Hepatocyte (in vitro differentiated cells): ENCODE measurements around the gene SDHA. TPM values are rescaled to one million over a fixed set of nuclear protein-coding genes. Genes with fewer than 3 reads are reported as not detected.
"Not testable (repeated sequence)": the region's sequence is repeated elsewhere in the genome, so short reads cannot be mapped to it uniquely, and the experiment has no call there.

ENCODE experiments used
- DNase-seq: peaks from one replicate; pipeline ENCODE4 v3.0.0-alpha.2; 2016; ENCODE audit warnings: low spot score
- H2AFZ ChIP-seq: fragments of 200-600 bp; sonication (generic); 2 replicates; pipeline ENCODE4 v1.6.0; 2016; ENCODE audit warnings: antibody characterized with exemption, mild to moderate bottlenecking
- H3K27ac ChIP-seq: fragments of 200-600 bp; sonication (generic); 2 replicates; pipeline ENCODE4 v1.5.1; 2016; ENCODE audit warnings: mild to moderate bottlenecking
- H3K27me3 ChIP-seq: fragments of 200-600 bp; sonication (generic); 2 replicates; pipeline ENCODE4 v1.6.1; 2016
- H3K36me3 ChIP-seq: fragments of 200-600 bp; sonication (generic); replicated peaks from 2 replicates; pipeline ENCODE4 v1.5.1; 2016; ENCODE audit warnings: low read depth; ENCODE audit not compliant: insufficient read depth
- H3K4me1 ChIP-seq: fragments of 200-600 bp; sonication (generic); 2 replicates; pipeline ENCODE4 v1.5.1; 2016; ENCODE audit warnings: mild to moderate bottlenecking, moderate library complexity; ENCODE audit not compliant: insufficient read depth
- H3K4me2 ChIP-seq: fragments of 200-600 bp; sonication (generic); 2 replicates; pipeline ENCODE4 v1.6.0; 2016
- H3K4me3 ChIP-seq: fragments of 200-600 bp; sonication (generic); 2 replicates; pipeline ENCODE4 v1.5.1; 2016; ENCODE audit warnings: mild to moderate bottlenecking
- H3K79me2 ChIP-seq: fragments of 200-600 bp; sonication (generic); 2 replicates; pipeline ENCODE4 v1.6.0; 2017; ENCODE audit warnings: mild to moderate bottlenecking
- H3K9me2 ChIP-seq: fragments of 200-600 bp; sonication (generic); replicated peaks from 2 replicates; pipeline ENCODE4 v1.6.0; 2017; ENCODE audit warnings: mild to moderate bottlenecking; ENCODE audit not compliant: insufficient read depth
- H3K9me3 ChIP-seq: fragments of 200-600 bp; sonication (generic); 2 replicates; pipeline ENCODE4 v1.5.1; 2016; ENCODE audit warnings: low read depth, mild to moderate bottlenecking
- H4K20me1 ChIP-seq: fragments of 200-600 bp; sonication (generic); 2 replicates; pipeline ENCODE4 v1.6.0; 2016; ENCODE audit warnings: mild to moderate bottlenecking; ENCODE audit not compliant: insufficient read depth, poor library complexity, severe bottlenecking
- EZH2 ChIP-seq: fragments of 200-600 bp; sonication (generic); IDR thresholded peaks from 2 replicates; pipeline ENCODE4 v1.6.1; 2016; ENCODE audit warnings: antibody characterized with exemption, mild to moderate bottlenecking, borderline replicate concordance
- EZH2phosphoT487 ChIP-seq: fragments of 200-600 bp; sonication (generic); IDR thresholded peaks from one replicate; pipeline ENCODE4 v1.6.1; 2018; ENCODE audit warnings: antibody characterized with exemption, mild to moderate bottlenecking, low read depth, moderate library complexity; ENCODE audit not compliant: unreplicated experiment, severe bottlenecking
- WGBS: methylation state at CpG from one replicate; pipeline ENCODE4 v1.1.6; 2016; ENCODE audit warnings: low lambda C conversion rate; ENCODE audit errors: missing lambda C conversion rate; 5-methylcytosine and 5-hydroxymethylcytosine counted together
- polyA plus RNA-seq: library from polyadenylated mRNA; unstranded; fragments of >200 nt; fragmentation: Nextera tagmentation; extraction: Ambion mirVana; gene quantifications from 2 replicates; pipeline ENCODE4 v1.2.1, GENCODE V29; 2016
- total RNA-seq: library from RNA; depleted of rRNA; stranded (reverse); fragments of >200 nt; gene quantifications from 2 replicates; pipeline ENCODE4 v1.2.3, GENCODE V29; 2014
- TF ChIP-seq, protein P1 (sequence below): fragments of 200-600 bp; sonication (generic); IDR thresholded peaks from 2 replicates; pipeline ENCODE4 v1.5.1; 2016; ENCODE audit warnings: antibody characterized with exemption, mild to moderate bottlenecking; ENCODE audit not compliant: poor library complexity

SDHA gene
- total and polyA plus RNA-seq, 2 experiments from 2014 or later, result 102 to 159 TPM

DNA sequence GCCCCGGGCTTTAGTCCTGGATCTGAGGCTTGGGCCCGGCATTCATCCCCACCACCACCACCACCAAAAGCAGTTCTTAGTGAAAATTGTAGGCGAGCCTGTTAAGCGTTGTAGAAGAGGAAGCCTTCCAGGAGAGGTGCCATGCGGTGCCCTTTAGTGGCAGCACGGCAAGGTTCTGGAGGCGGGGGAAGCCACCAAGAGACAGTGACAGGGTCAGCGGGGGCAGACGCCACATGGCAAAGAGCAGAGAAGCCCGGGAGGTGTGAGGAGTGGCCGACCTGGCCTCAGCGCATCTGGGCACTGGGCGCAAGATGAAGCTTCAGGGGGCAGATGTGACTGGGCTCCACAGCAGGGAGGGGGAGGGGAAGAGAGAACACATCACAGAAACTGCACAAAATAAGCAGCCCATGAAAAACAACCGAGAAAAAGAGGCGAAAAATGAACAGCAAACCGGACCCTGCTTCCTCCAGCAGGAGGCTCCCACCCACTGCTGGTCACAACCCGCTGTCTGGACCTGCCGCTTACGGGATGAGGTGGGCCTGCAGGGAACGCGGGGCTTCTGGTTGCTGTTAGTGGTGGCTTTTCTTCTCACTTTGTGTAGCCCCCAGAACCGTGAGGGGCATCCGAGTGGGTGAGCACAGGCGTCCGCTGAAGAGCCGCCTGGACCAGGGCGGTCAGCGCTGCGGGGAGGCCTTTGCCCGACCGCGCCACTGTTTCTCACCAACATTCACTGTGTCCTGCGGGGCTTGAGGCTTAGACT is 22.5 kb upstream of the SDHA start:
- H3K27me3 ChIP-seq, result no peaks in the 10 kb centered on the region
- TF ChIP-seq EZH2phosphoT487 (no peak), EZH2 (no peak)
- TF ChIP-seq, protein P1, sequence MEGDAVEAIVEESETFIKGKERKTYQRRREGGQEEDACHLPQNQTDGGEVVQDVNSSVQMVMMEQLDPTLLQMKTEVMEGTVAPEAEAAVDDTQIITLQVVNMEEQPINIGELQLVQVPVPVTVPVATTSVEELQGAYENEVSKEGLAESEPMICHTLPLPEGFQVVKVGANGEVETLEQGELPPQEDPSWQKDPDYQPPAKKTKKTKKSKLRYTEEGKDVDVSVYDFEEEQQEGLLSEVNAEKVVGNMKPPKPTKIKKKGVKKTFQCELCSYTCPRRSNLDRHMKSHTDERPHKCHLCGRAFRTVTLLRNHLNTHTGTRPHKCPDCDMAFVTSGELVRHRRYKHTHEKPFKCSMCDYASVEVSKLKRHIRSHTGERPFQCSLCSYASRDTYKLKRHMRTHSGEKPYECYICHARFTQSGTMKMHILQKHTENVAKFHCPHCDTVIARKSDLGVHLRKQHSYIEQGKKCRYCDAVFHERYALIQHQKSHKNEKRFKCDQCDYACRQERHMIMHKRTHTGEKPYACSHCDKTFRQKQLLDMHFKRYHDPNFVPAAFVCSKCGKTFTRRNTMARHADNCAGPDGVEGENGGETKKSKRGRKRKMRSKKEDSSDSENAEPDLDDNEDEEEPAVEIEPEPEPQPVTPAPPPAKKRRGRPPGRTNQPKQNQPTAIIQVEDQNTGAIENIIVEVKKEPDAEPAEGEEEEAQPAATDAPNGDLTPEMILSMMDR, result no peak
- H3K27ac ChIP-seq, result no peak overlapping the region
- no peak overlapping the region for H3K4me3 ChIP-seq
- H3K36me3 ChIP-seq, result no peaks in the 10 kb centered on the region
- no peak overlapping the region for H2AFZ ChIP-seq
- no peaks in the 10 kb centered on the region for H3K79me2 ChIP-seq
- no peaks in the 10 kb centered on the region for H4K20me1 ChIP-seq
- no peaks in the 10 kb centered on the region for H3K9me2 ChIP-seq
- no peaks in the 10 kb centered on the region for H3K4me1 ChIP-seq
- no peaks in the 10 kb centered on the region for H3K9me3 ChIP-seq
- WGBS, result 91% methylated on average over 32 of the region's 33 CpGs
- H3K4me2 ChIP-seq, result no peak overlapping the region
- DNase-seq, result no peak

DNA sequence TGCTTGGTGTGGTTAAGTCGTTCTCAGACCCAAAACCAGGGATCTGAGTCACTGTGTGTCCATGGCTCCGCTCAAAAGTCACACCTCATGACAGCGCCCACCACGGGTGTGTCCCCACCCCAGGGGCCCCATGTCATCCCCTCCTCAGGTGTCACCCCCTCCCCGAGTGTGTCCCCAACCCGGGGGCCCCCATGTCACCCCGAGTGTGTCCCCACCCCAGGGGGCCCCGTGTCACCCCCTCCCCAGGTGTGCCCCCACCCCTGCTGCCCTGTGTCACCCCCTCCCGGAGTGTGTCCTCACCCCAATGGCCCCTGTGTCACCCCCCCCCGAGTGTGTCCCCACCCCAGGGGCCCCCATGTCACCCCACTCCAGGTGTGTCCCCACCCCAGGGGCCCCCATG is 21.8 kb upstream of the SDHA start:
- Histone ChIP-seq H3K79me2 (no peaks in the 10 kb centered on the region), H3K4me1 (no peaks in the 10 kb centered on the region), H4K20me1 (no peaks in the 10 kb centered on the region), H3K4me2 (no peak overlapping the region), H3K9me2 (no peaks in the 10 kb centered on the region), H3K9me3 (no peaks in the 10 kb centered on the region), H3K36me3 (no peaks in the 10 kb centered on the region), H3K27me3 (no peaks in the 10 kb centered on the region), H3K4me3 (no peak overlapping the region), H3K27ac (no peak overlapping the region), H2AFZ (no peak overlapping the region)
- WGBS, result 81% methylated on average over 3 of the region's 10 CpGs
- TF ChIP-seq, protein P1, result no peak
- TF ChIP-seq EZH2phosphoT487 (no peak), EZH2 (no peak)
- DNase-seq, result no peak

DNA sequence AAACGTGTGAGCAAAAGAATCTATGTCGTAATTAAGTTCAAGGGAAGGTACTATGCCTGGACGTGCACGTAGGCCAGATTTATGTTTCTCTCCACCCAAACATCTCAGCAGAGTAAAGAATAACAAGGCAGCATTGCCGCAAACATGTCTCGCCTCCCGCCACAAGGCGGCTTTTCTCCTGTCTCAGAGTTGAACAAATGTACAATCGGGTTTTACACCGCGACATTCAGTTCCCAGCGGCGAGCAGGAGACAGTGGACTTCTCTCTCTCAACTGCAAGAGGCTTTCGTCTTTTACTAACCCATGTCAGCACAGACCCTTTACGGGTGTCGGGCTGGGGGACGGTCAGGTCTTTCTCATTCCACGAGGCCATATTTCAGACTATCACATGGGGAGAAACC is 21.1 kb upstream of the SDHA start:
- H3K36me3 ChIP-seq, H2AFZ ChIP-seq, H3K4me3 ChIP-seq, H3K4me2 ChIP-seq, DNase-seq, H3K4me1 ChIP-seq, H3K9me3 ChIP-seq, H3K9me2 ChIP-seq, H3K27me3 ChIP-seq, H3K27ac ChIP-seq, H3K79me2 ChIP-seq, H4K20me1 ChIP-seq: not testable (repeated sequence)
- 69% methylated on average over 18 of the region's 18 CpGs for whole genome bisulfite sequencing

DNA sequence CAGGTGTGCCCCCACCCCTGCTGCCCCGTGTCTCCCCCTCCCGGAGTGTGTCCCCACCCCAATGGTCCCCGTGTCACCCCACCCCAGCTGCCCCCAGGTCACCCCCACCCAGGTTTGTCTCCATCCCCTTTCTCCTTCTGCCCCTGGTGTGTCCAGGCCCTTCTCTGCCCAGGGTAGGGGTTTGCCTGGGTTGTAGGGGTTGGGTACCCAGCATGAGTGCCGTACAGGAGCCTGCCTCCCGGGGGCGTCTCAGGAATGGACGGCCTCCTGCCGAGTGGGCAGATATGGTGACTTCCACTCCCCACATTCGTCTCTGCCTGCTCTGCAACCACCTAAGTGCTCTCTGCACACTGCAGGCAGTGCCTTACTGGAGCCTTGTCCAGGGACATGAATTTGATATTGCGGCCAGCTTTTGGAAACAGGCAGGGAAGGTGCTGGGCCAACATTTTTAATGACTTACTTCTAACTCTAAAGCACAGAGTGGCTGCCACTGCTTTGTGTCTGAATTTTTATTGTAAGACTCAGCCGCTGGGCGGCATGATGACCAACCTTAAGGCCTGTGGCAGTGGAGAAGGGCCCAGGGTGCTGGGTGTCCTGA is 20.1 kb upstream of the SDHA start:
- TF ChIP-seq, protein P1, result no peak
- TF ChIP-seq EZH2phosphoT487, result no peak
- TF ChIP-seq EZH2, result no peak
- Histone ChIP-seq H4K20me1 (no peaks in the 10 kb centered on the region), H3K27me3 (no peaks in the 10 kb centered on the region), H3K9me3 (no peaks in the 10 kb centered on the region), H3K4me2 (no peak overlapping the region), H3K4me3 (no peak overlapping the region), H3K9me2 (no peaks in the 10 kb centered on the region), H3K4me1 (no peaks in the 10 kb centered on the region), H3K27ac (no peak overlapping the region), H2AFZ (no peak overlapping the region), H3K79me2 (no peaks in the 10 kb centered on the region), H3K36me3 (no peaks in the 10 kb centered on the region)
- 91% methylated on average over 11 of the region's 12 CpGs for WGBS
- DNase-seq, result no peak
